HEK293 (cell line): ENCODE data around the gene FBXW5.
A peak's percentile ranks its signal among the peaks of the same experiment; 100 is the strongest.

Experiments used
- CTCF ChIA-PET: fragments of 350-600 bp; formaldehyde crosslinking; extraction: SDS; loops from one replicate; lab custom pipeline; 2021; ENCODE audit warnings: antibody characterized with exemption; lab: Yijun Ruan, JAX
- POLR2A ChIA-PET: fragments of 300-600 bp; formaldehyde crosslinking; extraction: SDS; loops from one replicate; lab custom pipeline; 2020; ENCODE audit warnings: antibody characterized with exemption, inconsistent platforms; lab: Yijun Ruan, JAX
- H3K27ac ChIP-seq: fragments of 200-500 bp; sonication (Bioruptor generic); 2 replicates; pipeline ENCODE4 v1.5.1; 2014; ENCODE audit warnings: low read depth, low read length, control low read depth, inconsistent platforms; ENCODE audit errors: extremely low read depth
- H3K36me3 ChIP-seq, 2 experiments: fragments of 200-500 bp in 1 of 2; sonication (Bioruptor generic) in 1 of 2; 1 replicate in 1 of 2; 2 replicates in 1 of 2; pipeline ENCODE4 v1.5.1; 2014 to 2017; ENCODE audit warnings: inconsistent platforms in 2 of 2, low read length in 2 of 2; ENCODE audit not compliant: control insufficient read depth in 2 of 2, insufficient read depth in 1 of 2
- H3K4me1 ChIP-seq: fragments of 200-500 bp; sonication (Bioruptor generic); 2 replicates; pipeline ENCODE4 v1.5.1; 2014; ENCODE audit warnings: mild to moderate bottlenecking, low read length, inconsistent platforms; ENCODE audit not compliant: control insufficient read depth, insufficient read depth
- H3K4me3 ChIP-seq: 2 replicates; pipeline ENCODE4 v1.5.1; 2011; ENCODE audit warnings: low read depth, mild to moderate bottlenecking, control low read depth, low read length, moderate library complexity
- H3K9me3 ChIP-seq: fragments of 200-500 bp; sonication (Bioruptor generic); 2 replicates; pipeline ENCODE4 v1.5.1; 2014; ENCODE audit warnings: low read depth, low read length, inconsistent platforms; ENCODE audit not compliant: control insufficient read depth, insufficient read depth
- EGR2 ChIP-seq: fragments of 450-650 bp; formaldehyde crosslinking; IDR thresholded peaks from 2 replicates; pipeline ENCODE4 v1.5.1; 2016; ENCODE audit warnings: low read depth, missing biosample characterization, missing genetic modification characterization
- MZF1 ChIP-seq: fragments of 450-650 bp; formaldehyde crosslinking; IDR thresholded peaks from 2 replicates; pipeline ENCODE4 v1.5.1; 2017; ENCODE audit warnings: missing biosample characterization, missing genetic modification characterization, borderline replicate concordance
- SCRT1 ChIP-seq: fragments of 450-650 bp; formaldehyde crosslinking; IDR thresholded peaks from 2 replicates; pipeline ENCODE4 v1.5.1; 2016; ENCODE audit warnings: missing biosample characterization, missing genetic modification characterization, borderline replicate concordance
- SP3 ChIP-seq: fragments of 450-650 bp; formaldehyde crosslinking; IDR thresholded peaks from 2 replicates; pipeline ENCODE4 v1.5.1; 2016; ENCODE audit warnings: missing biosample characterization, missing genetic modification characterization
- ZBTB21 ChIP-seq: fragments of 450-650 bp; formaldehyde crosslinking; IDR thresholded peaks from 2 replicates; pipeline ENCODE4 v1.5.1; 2017; ENCODE audit warnings: missing biosample characterization, missing genetic modification characterization
- ZFHX2 ChIP-seq: fragments of 450-650 bp; formaldehyde crosslinking; conservative IDR thresholded peaks from 2 replicates; pipeline ENCODE4 v1.5.1; 2016; ENCODE audit warnings: missing biosample characterization, missing genetic modification characterization
- ZFP3 ChIP-seq: fragments of 450-650 bp; formaldehyde crosslinking; IDR thresholded peaks from 2 replicates; pipeline ENCODE4 v1.5.1; 2016; ENCODE audit warnings: low read depth, missing biosample characterization, missing genetic modification characterization
- ZNF133 ChIP-seq: fragments of 450-650 bp; formaldehyde crosslinking; IDR thresholded peaks from 2 replicates; pipeline ENCODE4 v1.5.1; 2016; ENCODE audit warnings: missing biosample characterization, missing genetic modification characterization
- ZNF184 ChIP-seq: fragments of 450-650 bp; IDR thresholded peaks from 2 replicates; pipeline ENCODE4 v1.5.1; 2018; ENCODE audit warnings: missing biosample characterization, mild to moderate bottlenecking, missing genetic modification characterization
- ZNF2 ChIP-seq: fragments of 450-650 bp; formaldehyde crosslinking; IDR thresholded peaks from 2 replicates; pipeline ENCODE4 v1.5.1; 2016; ENCODE audit warnings: missing biosample characterization, missing genetic modification characterization
- ZNF211 ChIP-seq: fragments of 450-650 bp; formaldehyde crosslinking; IDR thresholded peaks from 2 replicates; pipeline ENCODE4 v1.5.1; 2016; ENCODE audit warnings: low read depth, missing biosample characterization, missing genetic modification characterization
- ZNF311 ChIP-seq: fragments of 450-650 bp; formaldehyde crosslinking; IDR thresholded peaks from 2 replicates; pipeline ENCODE4 v1.5.1; 2017; ENCODE audit warnings: missing biosample characterization, missing genetic modification characterization, borderline replicate concordance
- ZNF416 ChIP-seq: fragments of 450-650 bp; formaldehyde crosslinking; IDR thresholded peaks from 2 replicates; pipeline ENCODE4 v1.5.1; 2016; ENCODE audit warnings: missing biosample characterization, missing genetic modification characterization
- ZNF48 ChIP-seq: fragments of 450-650 bp; formaldehyde crosslinking; IDR thresholded peaks from 2 replicates; pipeline ENCODE4 v1.5.1; 2016; ENCODE audit warnings: missing biosample characterization, missing genetic modification characterization
- ZNF530 ChIP-seq: fragments of 450-650 bp; formaldehyde crosslinking; IDR thresholded peaks from 2 replicates; pipeline ENCODE4 v1.5.1; 2016; ENCODE audit warnings: low read depth, missing biosample characterization, missing genetic modification characterization
- ZNF571 ChIP-seq: fragments of 450-650 bp; formaldehyde crosslinking; IDR thresholded peaks from 2 replicates; pipeline ENCODE4 v1.5.0; 2017; ENCODE audit warnings: missing biosample characterization, missing genetic modification characterization
- ZNF654 ChIP-seq: fragments of 450-650 bp; formaldehyde crosslinking; IDR thresholded peaks from 2 replicates; pipeline ENCODE4 v1.5.1; 2016; ENCODE audit warnings: low read depth, missing biosample characterization, missing genetic modification characterization
- ZNF791 ChIP-seq: fragments of 450-650 bp; formaldehyde crosslinking; IDR thresholded peaks from 2 replicates; pipeline ENCODE4 v1.5.1; 2016; ENCODE audit warnings: missing biosample characterization, missing genetic modification characterization
- ZNF792 ChIP-seq: fragments of 450-650 bp; formaldehyde crosslinking; IDR thresholded peaks from 2 replicates; pipeline ENCODE4 v1.5.1; 2016; ENCODE audit warnings: missing biosample characterization, missing genetic modification characterization
- ZNF830 ChIP-seq: fragments of 450-650 bp; IDR thresholded peaks from 2 replicates; pipeline ENCODE4 v1.5.0; 2018; ENCODE audit warnings: missing biosample characterization, missing genetic modification characterization, low read depth, mild to moderate bottlenecking, moderate library complexity
- TF ChIP-seq, protein P1 (sequence below): fragments of 450-650 bp; formaldehyde crosslinking; IDR thresholded peaks from 2 replicates; pipeline ENCODE4 v1.5.1; 2016; ENCODE audit warnings: missing biosample characterization, missing genetic modification characterization
- TF ChIP-seq, protein P2 (sequence below): sonication (generic); formaldehyde crosslinking; IDR thresholded peaks from 2 replicates; pipeline ENCODE4 v1.8.1; 2022; ENCODE audit warnings: mild to moderate bottlenecking, moderate library complexity, missing genetic modification reagents
- TF ChIP-seq, protein P3 (sequence below): fragments of 450-650 bp; formaldehyde crosslinking; IDR thresholded peaks from 2 replicates; pipeline ENCODE4 v1.5.1; 2016; ENCODE audit warnings: missing biosample characterization, missing genetic modification characterization
- TF ChIP-seq, protein P4 (sequence below): fragments of 450-650 bp; IDR thresholded peaks from 2 replicates; pipeline ENCODE4 v1.5.1; 2018; ENCODE audit warnings: missing biosample characterization, mild to moderate bottlenecking, missing genetic modification characterization

FBXW5 gene

DNA sequence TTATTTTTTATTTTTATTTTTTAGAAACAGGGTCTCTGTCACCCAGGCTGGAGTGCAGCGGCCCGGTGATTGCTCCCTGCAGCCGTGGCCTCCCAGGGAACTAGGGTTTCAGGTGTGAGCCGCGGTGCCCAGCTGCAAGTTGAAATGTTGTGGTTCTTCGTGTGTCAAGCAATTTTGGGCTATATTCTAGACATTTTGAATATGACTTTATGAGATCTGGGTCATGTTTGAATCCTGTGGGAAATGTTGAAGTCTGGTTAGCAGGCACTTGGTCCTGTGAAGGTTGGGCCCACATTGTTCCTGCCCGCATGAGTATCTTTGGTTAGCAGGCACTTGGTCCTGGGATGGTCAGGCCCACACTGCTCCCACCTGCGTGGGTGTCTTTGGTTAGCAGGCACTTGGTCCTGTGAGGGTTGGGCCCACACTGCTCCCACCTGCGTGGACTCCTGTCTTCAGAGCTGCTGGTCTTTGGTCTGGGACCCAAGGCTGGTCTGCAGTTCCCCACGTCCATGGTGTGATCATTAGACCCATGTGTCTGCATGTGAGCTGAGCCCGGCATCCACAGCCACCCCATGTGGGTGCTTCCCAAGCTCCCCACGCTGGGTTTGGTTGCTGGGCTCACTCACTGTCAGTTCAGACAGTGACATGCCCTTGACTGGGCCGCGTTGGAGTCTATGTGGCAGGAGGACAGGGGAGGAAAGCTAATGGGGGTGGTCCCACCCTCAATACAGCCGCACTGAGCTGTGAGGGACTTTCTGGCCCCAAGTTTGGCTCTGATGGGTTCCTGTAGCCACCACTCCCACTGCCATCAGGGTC, 7.1 kb downstream of the FBXW5 start (continued):
- TF ChIP-seq ZNF311 (no peak), SP3 (tag by site-specific recombination) (no peak), EGR2 (tag by site-specific recombination) (peak; percentile 75; the same call in 1 of the 2 replicates), ZFHX2 (tag by site-specific recombination) (peak; percentile 61)

DNA sequence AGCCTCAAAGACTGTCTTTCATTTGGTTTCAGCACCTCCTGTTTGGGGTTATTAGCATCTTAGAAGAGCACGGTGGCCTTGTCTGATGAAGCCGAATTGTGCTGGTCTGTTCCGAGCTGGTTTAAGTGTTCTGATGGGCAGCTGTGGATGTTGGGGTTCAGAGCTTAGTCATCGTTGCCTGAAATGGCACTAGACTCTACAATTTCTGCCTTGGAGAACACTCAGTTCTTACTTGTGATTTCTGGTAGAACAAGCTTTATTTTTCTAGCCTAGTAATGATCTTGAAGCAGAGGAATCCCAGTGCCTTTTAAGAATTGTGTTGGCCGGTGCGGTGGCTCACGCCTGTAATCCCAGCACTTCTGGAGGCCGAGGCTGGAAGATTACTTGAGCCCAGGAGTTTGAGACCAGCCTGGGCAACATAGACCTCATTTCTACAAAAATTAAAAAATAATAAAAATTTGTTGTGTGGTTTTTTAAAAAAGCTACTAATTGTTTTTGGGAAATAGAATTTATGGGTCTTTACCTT, 7.8 kb downstream of the FBXW5 start:
- H3K4me3 ChIP-seq = no peak overlapping the region
- no peak for TF ChIP-seq ZNF48 (tag by site-specific recombination)
- no peak for TF ChIP-seq ZNF792 (tag by site-specific recombination)
- TF ChIP-seq ZNF571 (tag by site-specific recombination) = no peak
- TF ChIP-seq ZNF2 = no peak
- TF ChIP-seq ZNF530 (tag by site-specific recombination) = no peak
- TF ChIP-seq, protein P1, sequence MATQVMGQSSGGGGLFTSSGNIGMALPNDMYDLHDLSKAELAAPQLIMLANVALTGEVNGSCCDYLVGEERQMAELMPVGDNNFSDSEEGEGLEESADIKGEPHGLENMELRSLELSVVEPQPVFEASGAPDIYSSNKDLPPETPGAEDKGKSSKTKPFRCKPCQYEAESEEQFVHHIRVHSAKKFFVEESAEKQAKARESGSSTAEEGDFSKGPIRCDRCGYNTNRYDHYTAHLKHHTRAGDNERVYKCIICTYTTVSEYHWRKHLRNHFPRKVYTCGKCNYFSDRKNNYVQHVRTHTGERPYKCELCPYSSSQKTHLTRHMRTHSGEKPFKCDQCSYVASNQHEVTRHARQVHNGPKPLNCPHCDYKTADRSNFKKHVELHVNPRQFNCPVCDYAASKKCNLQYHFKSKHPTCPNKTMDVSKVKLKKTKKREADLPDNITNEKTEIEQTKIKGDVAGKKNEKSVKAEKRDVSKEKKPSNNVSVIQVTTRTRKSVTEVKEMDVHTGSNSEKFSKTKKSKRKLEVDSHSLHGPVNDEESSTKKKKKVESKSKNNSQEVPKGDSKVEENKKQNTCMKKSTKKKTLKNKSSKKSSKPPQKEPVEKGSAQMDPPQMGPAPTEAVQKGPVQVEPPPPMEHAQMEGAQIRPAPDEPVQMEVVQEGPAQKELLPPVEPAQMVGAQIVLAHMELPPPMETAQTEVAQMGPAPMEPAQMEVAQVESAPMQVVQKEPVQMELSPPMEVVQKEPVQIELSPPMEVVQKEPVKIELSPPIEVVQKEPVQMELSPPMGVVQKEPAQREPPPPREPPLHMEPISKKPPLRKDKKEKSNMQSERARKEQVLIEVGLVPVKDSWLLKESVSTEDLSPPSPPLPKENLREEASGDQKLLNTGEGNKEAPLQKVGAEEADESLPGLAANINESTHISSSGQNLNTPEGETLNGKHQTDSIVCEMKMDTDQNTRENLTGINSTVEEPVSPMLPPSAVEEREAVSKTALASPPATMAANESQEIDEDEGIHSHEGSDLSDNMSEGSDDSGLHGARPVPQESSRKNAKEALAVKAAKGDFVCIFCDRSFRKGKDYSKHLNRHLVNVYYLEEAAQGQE = no peak
- no peak for TF ChIP-seq ZNF830 (tag by site-specific recombination)
- no peak for TF ChIP-seq ZBTB21
- TF ChIP-seq ZNF184 (tag by site-specific recombination) = no peak
- TF ChIP-seq ZFP3 (tag by site-specific recombination) = no peak
- TF ChIP-seq SCRT1 (tag by site-specific recombination) = no peak
- TF ChIP-seq ZNF416 (tag by site-specific recombination) = no peak
- TF ChIP-seq ZNF654 (tag by site-specific recombination) = no peak
- TF ChIP-seq, protein P2, sequence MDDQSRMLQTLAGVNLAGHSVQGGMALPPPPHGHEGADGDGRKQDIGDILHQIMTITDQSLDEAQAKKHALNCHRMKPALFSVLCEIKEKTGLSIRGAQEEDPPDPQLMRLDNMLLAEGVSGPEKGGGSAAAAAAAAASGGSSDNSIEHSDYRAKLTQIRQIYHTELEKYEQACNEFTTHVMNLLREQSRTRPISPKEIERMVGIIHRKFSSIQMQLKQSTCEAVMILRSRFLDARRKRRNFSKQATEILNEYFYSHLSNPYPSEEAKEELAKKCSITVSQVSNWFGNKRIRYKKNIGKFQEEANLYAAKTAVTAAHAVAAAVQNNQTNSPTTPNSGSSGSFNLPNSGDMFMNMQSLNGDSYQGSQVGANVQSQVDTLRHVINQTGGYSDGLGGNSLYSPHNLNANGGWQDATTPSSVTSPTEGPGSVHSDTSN (CRISPR knock-in tag) = no peak
- no peak for TF ChIP-seq ZNF791 (tag by site-specific recombination)
- TF ChIP-seq ZNF211 (tag by site-specific recombination) = no peak
- TF ChIP-seq, protein P3, sequence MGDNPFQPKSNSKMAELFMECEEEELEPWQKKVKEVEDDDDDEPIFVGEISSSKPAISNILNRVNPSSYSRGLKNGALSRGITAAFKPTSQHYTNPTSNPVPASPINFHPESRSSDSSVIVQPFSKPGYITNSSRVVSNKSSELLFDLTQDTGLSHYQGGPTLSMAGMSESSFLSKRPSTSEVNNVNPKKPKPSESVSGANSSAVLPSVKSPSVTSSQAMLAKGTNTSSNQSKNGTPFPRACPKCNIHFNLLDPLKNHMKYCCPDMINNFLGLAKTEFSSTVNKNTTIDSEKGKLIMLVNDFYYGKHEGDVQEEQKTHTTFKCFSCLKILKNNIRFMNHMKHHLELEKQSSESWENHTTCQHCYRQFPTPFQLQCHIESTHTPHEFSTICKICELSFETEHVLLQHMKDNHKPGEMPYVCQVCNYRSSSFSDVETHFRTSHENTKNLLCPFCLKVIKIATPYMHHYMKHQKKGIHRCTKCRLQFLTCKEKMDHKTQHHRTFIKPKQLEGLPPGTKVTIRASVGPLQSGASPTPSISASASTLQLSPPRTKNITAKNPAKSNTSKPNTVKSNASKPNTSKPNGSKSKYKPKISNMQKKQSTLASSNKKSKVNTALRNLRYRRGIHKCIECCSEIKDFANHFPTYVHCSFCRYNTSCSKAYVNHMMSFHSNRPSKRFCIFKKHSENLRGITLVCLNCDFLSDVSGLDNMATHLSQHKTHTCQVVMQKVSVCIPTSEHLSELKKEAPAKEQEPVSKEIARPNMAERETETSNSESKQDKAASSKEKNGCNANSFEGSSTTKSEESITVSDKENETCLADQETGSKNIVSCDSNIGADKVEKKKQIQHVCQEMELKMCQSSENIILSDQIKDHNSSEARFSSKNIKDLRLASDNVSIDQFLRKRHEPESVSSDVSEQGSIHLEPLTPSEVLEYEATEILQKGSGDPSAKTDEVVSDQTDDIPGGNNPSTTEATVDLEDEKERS = no peak
- no peak for TF ChIP-seq ZNF133 (tag by site-specific recombination)
- TF ChIP-seq, protein P4, sequence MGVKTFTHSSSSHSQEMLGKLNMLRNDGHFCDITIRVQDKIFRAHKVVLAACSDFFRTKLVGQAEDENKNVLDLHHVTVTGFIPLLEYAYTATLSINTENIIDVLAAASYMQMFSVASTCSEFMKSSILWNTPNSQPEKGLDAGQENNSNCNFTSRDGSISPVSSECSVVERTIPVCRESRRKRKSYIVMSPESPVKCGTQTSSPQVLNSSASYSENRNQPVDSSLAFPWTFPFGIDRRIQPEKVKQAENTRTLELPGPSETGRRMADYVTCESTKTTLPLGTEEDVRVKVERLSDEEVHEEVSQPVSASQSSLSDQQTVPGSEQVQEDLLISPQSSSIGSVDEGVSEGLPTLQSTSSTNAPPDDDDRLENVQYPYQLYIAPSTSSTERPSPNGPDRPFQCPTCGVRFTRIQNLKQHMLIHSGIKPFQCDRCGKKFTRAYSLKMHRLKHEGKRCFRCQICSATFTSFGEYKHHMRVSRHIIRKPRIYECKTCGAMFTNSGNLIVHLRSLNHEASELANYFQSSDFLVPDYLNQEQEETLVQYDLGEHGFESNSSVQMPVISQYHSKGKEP = no peak
- no peak for TF ChIP-seq MZF1 (tag by site-specific recombination)
- H3K27ac ChIP-seq = no peak overlapping the region
- peaks cover 0 to 36% of the 10 kb centered on the region in 2 experiments; a peak in 1 of 3 replicates for H3K36me3 ChIP-seq
- POLR2A ChIA-PET = interaction anchor here (0.6 to 1.4 kb wide), 2 partner anchors 9 to 41 kb away, joined by 4 to 5 read pairs; no protein-coding TSS in a partner anchor
- H3K9me3 ChIP-seq = no peaks in the 10 kb centered on the region
- CTCF ChIA-PET = interaction anchor here (0.7 to 1.1 kb wide), 3 partner anchors 8 to 98 kb away, joined by 3 read pairs; partner anchors contain the start of gene C8G
- no peaks in the 10 kb centered on the region for H3K4me1 ChIP-seq
